AG20443 (cell line): ENCODE results near the gene ASTN1.

Experiments used
- DNase-seq: peaks from one replicate; pipeline ENCODE4 v3.0.0; 2012; ENCODE audit warnings: low spot score, mixed read lengths

The ASTN1 gene

GRCh38 chr1:177163844-177164379 is 600 bp downstream of the ASTN1 start:
- no peak for DNase-seq

DNA sequence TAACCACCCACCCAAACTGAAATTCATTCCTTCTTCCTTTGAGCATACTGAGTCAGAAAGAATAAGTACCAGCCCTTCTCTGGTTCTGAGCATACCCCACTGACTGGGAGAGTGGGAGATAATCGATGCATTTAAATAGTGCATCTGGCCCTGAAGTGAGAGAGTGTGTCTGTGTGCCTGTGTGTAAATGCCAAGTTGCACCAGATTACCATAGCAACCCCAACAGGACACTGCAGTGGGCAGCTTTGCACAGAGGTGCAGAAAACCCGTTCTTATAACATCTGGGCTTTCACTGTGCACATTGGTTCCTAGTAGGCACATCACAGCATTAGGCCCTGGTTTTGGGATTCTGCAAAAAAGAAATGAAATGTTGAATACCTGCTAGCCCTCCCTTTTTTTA is 2.3 kb downstream of the ASTN1 start:
- no peak for DNase-seq

- no peak for DNase-seq
These were observed 18.0 kb downstream of the ASTN1 start for GRCh38 chr1:177146499-177146898.

GRCh38 chr1:177145106-177146070 is 19.1 kb downstream of the ASTN1 start:
- no peak for DNase-seq

- DNase-seq = no peak
These were observed 21.7 kb downstream of the ASTN1 start for GRCh38 chr1:177142791-177143271.

DNA sequence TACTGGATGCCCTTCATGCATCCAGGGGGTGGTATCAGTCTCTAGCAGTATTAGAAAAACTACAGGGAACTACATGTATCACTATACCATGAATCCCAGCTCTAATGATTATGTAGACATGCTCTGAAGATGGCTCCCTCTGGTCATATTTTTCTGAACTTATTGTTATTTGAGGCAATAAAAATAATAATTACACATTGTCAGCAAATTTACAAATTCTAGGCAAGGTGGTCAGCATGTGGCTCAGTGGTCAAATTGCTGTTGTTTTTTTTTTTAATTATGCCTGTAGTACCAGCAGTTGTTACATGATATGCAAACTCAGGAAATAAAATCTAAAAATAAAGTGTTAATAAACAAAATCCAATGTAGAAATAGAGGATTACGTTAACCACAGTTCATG is 22.5 kb downstream of the ASTN1 start:
- no peak for DNase-seq

DNA sequence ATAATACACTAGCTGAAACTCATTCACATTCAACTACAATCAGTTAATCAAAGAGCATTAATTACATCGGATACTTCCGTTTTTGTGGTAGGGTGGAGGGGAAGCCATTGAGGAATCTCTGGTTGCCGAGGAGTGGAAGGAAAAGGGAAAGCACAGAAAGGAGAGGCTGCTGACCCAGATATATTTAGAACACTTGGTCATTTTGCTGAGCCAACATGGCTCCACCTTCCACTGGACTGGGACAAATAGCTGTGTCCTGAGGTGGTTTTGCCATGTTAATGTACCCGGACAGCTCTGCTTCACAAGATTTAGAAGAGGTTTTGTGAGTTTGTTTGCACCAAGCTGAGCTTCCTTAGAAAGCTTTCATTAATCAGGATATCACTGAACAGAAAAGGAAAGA is 26.2 kb downstream of the ASTN1 start:
- DNase-seq = no peak

DNA sequence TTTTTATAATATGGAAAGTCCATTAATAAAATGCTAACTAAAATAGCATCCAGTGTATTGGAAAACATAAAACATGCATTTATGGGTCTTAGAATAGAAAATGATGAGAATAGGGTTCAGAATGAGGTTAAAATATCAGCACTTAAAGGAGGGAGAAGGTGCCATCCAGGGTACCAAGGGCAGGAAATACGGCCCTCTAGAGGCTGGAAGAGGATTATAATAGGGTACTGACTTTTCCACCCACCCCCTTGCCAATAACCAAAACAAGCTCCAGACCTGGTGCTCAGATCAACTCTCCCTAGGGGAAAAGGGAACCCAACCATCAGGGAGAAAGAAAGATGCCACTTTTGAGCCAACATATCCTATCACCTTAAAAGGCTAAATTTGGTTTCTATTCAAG is 26.7 kb downstream of the ASTN1 start:
- DNase-seq = no peak

GRCh38 chr1:177135250-177135649 is 29.3 kb downstream of the ASTN1 start:
- no peak for DNase-seq

- no peak for DNase-seq
These were observed 30.5 kb downstream of the ASTN1 start for GRCh38 chr1:177133977-177134538.

DNA sequence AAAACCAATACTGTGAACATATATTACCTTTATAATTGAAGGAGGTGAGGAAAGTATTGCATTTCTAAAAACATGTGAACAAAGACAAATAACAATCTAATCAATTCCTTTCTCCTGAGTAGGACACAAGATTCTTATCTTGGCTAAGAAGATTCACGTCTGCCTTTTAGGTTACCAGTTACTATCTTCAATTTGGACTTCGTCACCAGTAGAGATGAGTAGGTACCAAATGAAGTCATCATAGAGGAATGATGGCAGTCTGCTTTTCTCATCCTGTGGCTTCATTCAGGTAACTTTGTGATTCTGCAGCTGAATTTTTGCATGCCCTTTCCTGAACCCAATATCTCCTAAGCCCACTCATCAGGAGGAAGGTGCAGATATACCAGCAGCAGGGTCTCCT is 32.4 kb downstream of the ASTN1 start:
- DNase-seq = no peak

GRCh38 chr1:177131723-177132122 is 32.8 kb downstream of the ASTN1 start:
- DNase-seq = no peak

- DNase-seq = no peak
These were observed 34.0 kb downstream of the ASTN1 start for GRCh38 chr1:177130451-177130945.

- no peak for DNase-seq
These were observed 35.7 kb downstream of the ASTN1 start for GRCh38 chr1:177128665-177129281.

- no peak for DNase-seq
These were observed 38.2 kb downstream of the ASTN1 start for GRCh38 chr1:177126267-177126666.

- DNase-seq = no peak
These were observed 39.8 kb downstream of the ASTN1 start for GRCh38 chr1:177124577-177125278.

DNA sequence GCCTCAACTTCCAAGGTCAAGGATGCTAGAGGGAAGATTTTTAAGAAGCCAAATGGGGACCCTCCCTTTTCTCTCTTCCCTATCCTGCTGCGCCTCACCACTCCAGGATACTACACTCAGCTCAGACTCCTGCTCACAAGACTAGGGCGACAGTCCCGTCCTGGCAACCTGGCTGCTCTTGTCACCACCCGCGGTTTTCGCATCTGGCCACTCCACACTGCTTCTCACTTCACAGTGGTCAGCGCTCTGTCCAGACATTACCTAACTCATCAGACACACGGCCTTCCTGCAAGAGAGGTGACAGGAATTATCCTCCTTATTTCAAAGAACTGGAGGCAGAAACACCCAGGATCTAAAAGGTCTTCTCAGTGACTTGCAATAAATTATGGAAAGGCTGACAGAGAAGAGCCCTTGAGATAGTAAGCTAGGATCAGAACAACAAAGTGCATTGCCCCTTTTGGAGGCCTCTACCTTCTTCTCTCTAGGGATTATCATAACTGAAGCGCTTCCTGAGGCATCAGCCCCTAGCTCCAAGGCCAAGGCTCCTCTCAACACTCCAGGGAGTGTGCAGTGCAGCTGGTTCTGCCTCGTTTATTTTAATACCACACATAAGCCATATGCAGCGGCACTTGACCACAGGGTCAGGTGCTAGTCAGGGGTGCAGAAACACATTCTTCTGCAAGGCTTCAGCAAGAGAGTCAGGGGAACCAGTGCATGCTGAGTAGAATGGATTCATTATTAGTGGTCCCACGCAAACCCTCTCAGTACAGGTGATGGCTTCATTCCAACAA is 41.9 kb downstream of the ASTN1 start:
- no peak for DNase-seq

DNA sequence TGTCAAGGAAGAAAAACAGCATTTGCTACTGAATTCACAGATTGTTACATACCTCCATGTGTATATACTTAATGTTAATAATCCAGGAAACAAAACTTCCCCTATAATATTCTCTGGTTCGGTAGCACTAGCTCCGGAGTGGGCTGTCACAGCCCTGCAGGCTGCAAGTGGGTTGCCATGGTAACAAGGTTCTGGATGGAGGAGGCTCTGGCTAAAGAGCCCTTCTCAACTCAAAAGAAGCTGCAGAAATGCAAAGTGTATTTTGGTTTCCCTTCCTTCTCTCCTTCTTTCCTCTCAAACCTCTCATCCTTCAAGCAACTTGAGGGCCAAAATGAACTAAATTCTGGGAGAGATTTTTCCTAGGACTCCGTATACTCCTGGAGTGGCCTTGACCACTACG is 45.2 kb downstream of the ASTN1 start:
- no peak for DNase-seq

DNA sequence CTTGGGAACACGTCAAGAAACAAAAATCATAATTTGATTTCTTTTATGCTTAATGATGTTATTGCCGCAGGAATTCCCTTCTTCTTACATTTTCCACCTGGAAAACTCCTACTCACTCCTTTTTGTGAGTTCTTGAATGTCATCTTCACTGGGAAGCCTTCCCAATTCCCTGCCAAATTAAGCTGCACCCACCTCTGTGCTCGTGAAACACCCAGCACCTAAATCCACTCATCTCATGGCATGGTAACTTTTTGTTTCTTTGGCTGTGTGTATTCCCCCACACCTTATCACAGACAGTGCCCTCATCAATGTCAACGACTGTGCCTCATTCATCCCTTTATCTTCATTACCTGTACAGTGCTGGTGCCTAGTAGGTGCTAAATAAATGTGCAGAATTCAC is 45.6 kb downstream of the ASTN1 start:
- no peak for DNase-seq

DNA sequence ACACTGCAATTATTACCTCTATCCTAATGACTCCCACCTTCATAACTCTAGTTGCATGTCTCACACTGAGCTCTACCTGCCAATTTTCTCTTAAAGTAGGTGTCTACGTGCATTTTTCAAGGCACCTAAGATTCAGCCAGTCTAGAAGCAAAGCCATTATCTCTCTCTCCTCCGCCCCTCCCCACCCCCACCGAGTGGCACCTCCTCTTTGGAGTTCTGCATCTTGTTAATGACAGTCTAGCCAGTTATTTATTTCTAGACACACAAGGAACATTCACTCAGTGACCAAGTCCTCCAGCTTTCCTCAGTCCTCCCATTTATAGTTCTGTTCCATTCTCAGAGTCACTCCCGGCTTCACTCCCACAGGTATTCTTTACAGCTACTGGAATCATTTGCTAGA is 47.6 kb downstream of the ASTN1 start:
- DNase-seq = no peak
